Peyer's patch (tissue), 4 donors: Measurements from ENCODE around the gene S100A3. TPM values are rescaled to one million over a fixed set of nuclear protein-coding genes. Genes with fewer than 3 reads are reported as not detected.
A peak's percentile ranks its signal among the peaks of the same experiment; 100 is the strongest.

ENCODE experiments used
- DNase-seq, 3 donors: peaks; one replicate each; pipeline ENCODE4 v3.0.0-alpha.2; 2017 to 2019
- H3K27ac ChIP-seq, 4 donors: fragments of 200-600 bp; sonication (generic); one replicate each; pipeline ENCODE4 v1.5.1; 2016 to 2019
- H3K27me3 ChIP-seq, 2 donors: fragments of 200-600 bp; sonication (generic); one replicate each; pipeline ENCODE4 v1.5.1; 2019
- H3K36me3 ChIP-seq, 3 donors: fragments of 200-600 bp; sonication (generic); one replicate each; pipeline ENCODE4 v1.5.1; 2016 to 2019
- H3K4me1 ChIP-seq, 4 donors: fragments of 200-600 bp; sonication (generic); one replicate each; pipeline ENCODE4 v1.5.1; 2016 to 2019
- H3K4me3 ChIP-seq, 4 donors: fragments of 200-600 bp; sonication (generic); 1 replicate in 3 of 4; 2 replicates in 1 of 4; pipeline ENCODE4 v1.5.1; 2016 to 2019; ENCODE audit warnings: mild to moderate bottlenecking in 1 of 4
- H3K9me3 ChIP-seq, 4 donors: fragments of 200-600 bp; sonication (generic); one replicate each; pipeline ENCODE4 v1.5.1; 2016 to 2019; ENCODE audit warnings: mild to moderate bottlenecking in 1 of 4
- POLR2A ChIP-seq, 2 donors: fragments of 450-650 bp; IDR thresholded peaks; one replicate each; pipeline ENCODE4 v1.5.1; 2017; ENCODE audit warnings: antibody characterized with exemption in 2 of 2, mild to moderate bottlenecking in 2 of 2, moderate library complexity in 2 of 2
- total RNA-seq, 4 donors: library from RNA; depleted of rRNA; stranded (reverse); fragments of >200 nt; gene quantifications; one replicate each; pipeline ENCODE4 v1.1.0, GENCODE V29; 2016
- TF ChIP-seq, protein P1 (sequence below), 6 experiments: fragments of 450-650 bp in 4 of 6; fragments of 200-600 bp in 2 of 6; sonication (generic) in 1 of 6; IDR thresholded peaks; one replicate each; pipeline ENCODE4 v1.5.1; 2017 to 2019; ENCODE audit warnings: antibody characterized with exemption in 6 of 6, mild to moderate bottlenecking in 3 of 6, moderate library complexity in 1 of 6

S100A3 gene
- total RNA-seq, 4 donors from 2014 or later, result not detected

DNA sequence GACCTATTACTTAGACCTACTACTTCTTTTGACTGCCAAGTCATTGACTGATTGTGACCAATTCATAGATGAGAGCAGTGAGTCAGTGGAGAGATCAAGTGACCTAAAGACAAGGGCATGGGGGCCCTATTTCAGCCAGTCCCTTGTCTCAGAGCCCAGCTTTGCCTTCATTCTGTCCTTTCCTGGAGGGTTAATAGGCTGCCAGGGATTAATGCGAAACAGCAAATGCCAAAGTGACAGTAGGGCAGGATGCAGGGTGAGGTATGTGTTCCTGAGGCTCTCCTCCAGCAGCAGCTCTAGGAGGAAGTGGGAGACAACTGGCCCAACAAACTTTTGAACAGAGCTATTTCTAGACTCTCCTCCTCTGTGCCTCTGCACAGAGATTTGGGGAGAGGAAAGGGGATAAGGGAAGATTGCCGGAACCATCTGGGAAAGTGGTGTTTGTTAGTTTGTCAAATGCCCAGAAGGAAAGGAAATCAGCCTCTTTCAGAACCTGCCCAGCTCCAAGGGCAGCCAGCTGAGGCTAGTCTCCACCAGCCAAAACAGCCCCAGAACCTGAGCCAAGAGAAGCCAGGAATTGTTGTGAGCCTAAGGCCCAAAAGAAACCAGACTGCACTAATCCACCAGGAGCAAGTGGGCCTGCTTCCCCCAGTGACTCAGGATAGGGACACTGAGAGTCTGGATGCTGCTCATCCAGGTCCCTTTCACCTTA lies 4.9 kb upstream of the S100A3 start:
- Histone ChIP-seq H3K36me3 (no peaks in the 10 kb centered on the region), H3K4me3 (no peak overlapping the region), H3K9me3 (no peaks in the 10 kb centered on the region), H3K27me3 (no peaks in the 10 kb centered on the region), H3K4me1 (peaks cover 0 to 11% (median 3%) of the 10 kb centered on the region in 4 donors), H3K27ac (peak overlapping the region in 1 of 4 donors; percentile 31)
- DNase-seq, result peak in 1 of 3 donors; percentile 14
- TF ChIP-seq POLR2A (IDR thresholded peaks at IDR 0.05), result no peak
- TF ChIP-seq, protein P1, sequence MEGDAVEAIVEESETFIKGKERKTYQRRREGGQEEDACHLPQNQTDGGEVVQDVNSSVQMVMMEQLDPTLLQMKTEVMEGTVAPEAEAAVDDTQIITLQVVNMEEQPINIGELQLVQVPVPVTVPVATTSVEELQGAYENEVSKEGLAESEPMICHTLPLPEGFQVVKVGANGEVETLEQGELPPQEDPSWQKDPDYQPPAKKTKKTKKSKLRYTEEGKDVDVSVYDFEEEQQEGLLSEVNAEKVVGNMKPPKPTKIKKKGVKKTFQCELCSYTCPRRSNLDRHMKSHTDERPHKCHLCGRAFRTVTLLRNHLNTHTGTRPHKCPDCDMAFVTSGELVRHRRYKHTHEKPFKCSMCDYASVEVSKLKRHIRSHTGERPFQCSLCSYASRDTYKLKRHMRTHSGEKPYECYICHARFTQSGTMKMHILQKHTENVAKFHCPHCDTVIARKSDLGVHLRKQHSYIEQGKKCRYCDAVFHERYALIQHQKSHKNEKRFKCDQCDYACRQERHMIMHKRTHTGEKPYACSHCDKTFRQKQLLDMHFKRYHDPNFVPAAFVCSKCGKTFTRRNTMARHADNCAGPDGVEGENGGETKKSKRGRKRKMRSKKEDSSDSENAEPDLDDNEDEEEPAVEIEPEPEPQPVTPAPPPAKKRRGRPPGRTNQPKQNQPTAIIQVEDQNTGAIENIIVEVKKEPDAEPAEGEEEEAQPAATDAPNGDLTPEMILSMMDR (IDR thresholded peaks at IDR 0.05), result no peak

DNA sequence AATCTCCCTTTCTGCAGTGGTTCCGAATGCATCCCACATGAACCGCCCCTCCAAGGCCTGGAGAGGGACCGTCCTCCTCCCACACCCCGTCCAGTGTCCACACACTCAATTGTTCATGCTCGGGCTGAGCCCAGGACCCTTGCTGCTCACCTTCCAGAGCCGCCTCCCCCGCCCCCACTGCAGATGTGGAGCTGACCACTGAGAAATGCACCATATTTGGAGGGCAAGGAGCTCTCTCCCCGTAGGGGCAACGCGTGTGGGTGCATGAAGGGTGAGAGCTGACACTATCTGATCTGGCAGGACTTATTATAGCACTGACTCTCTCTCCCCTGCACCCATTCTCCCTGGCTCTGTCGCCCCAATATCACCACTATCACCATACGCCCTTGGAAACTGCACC lies 4.0 kb upstream of the S100A3 start:
- Histone ChIP-seq H3K27me3 (no peaks in the 10 kb centered on the region), H3K4me1 (peaks cover 0 to 19% (median 4%) of the 10 kb centered on the region in 4 donors), H3K9me3 (no peaks in the 10 kb centered on the region), H3K4me3 (no peak overlapping the region), H3K27ac (no peak overlapping the region), H3K36me3 (no peaks in the 10 kb centered on the region)
- TF ChIP-seq, protein P1 (IDR thresholded peaks at IDR 0.05), result no peak
- TF ChIP-seq POLR2A (IDR thresholded peaks at IDR 0.05), result no peak
- DNase-seq, result peak in 1 of 3 donors; percentile 37

DNA sequence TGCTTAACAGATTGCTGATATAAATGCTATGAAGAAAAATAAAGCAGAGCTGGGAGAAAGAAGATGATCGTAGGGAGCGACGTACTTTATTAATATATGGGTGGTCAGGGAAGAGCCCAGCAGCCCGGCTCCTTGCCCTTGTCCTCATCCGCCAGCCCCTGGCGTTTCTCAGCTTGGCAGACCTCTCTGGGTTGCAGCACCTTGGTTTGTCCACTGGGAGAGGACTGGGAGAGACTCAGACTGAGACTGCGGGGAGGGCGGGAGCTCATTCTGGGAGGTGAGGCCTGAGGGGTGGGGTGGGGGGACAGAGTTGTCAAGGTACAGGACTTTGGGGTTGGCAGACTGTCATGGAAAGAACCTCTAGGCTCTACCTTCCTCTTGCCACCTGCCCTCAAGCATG lies 3.3 kb upstream of the S100A3 start:
- DNase-seq, result peak in 1 of 3 donors; percentile 37
- Histone ChIP-seq H3K36me3 (no peaks in the 10 kb centered on the region), H3K27me3 (no peaks in the 10 kb centered on the region), H3K4me1 (peaks cover 0 to 19% (median 4%) of the 10 kb centered on the region in 4 donors), H3K9me3 (no peaks in the 10 kb centered on the region), H3K4me3 (no peak overlapping the region), H3K27ac (no peak overlapping the region)
- TF ChIP-seq, protein P1 (IDR thresholded peaks at IDR 0.05), result no peak
- no peak for TF ChIP-seq POLR2A (IDR thresholded peaks at IDR 0.05)

DNA sequence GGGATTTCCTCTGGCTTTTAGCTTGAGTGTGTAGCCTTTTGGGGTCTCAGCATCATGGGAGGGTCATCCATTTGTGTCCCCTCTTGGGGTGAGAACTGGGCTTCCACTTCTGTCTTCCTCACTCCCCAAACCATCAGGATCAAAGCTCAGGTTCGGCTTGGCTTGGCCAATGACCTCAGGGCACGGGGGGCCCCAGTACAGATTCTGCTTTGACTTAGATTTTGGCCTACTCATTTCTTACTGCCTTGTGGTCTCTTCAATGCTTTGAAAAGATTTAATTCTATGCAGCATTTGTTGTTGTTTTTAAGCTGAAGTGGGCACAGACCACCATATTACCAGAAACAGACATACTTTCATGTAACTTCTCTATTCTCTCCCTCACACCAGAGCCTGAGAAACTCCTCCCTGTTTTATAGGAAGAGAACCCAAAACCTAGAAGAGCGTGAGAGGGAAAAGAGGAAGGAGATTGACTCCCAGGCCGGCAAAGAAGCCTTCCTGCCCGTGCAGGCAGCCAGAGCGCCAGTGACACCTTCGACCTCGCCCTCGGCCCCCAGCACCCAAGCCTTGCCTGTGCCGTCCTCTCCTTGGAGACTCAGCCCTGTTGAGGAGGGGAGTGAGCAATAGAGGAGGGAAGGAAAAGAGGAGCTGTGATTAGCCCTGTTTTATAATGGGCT lies 1.9 kb upstream of the S100A3 start:
- DNase-seq, result peak in 1 of 3 donors; percentile 34
- Histone ChIP-seq H3K27me3 (no peaks in the 10 kb centered on the region), H3K27ac (no peak overlapping the region), H3K4me1 (peaks cover under 1 to 25% (median 8%) of the 10 kb centered on the region in 4 donors), H3K4me3 (no peak overlapping the region), H3K36me3 (no peaks in the 10 kb centered on the region), H3K9me3 (no peaks in the 10 kb centered on the region)
- TF ChIP-seq POLR2A (IDR thresholded peaks at IDR 0.05), result no peak

DNA sequence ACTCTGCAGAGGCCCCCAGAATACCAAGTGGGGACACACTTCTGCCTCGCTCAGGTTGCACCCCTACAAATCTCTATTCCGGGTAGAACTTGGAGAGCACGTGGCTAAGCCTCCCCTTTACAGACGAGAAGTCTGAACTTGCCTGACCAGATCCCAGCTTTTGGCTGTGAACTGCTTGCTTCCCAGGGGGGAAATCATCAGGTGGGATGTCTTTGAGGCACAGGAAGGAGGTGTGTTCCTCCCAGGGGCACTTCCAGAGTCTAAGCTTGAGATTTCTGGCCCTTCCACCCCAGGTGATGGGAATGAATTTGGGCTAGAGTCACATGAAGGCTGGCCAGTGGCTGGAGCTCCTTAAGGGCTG lies 1.3 kb upstream of the S100A3 start:
- H3K36me3 ChIP-seq, result no peaks in the 10 kb centered on the region
- no peaks in the 10 kb centered on the region for H3K27me3 ChIP-seq
- H3K4me1 ChIP-seq, result peaks cover 4 to 31% (median 12%) of the 10 kb centered on the region in 4 donors
- no peak overlapping the region for H3K27ac ChIP-seq
- TF ChIP-seq POLR2A (IDR thresholded peaks at IDR 0.05), result no peak
- TF ChIP-seq, protein P1 (IDR thresholded peaks at IDR 0.05), result no peak
- no peaks in the 10 kb centered on the region for H3K9me3 ChIP-seq
- peak in 1 of 3 donors; percentile 10 for DNase-seq
- no peak overlapping the region for H3K4me3 ChIP-seq

DNA sequence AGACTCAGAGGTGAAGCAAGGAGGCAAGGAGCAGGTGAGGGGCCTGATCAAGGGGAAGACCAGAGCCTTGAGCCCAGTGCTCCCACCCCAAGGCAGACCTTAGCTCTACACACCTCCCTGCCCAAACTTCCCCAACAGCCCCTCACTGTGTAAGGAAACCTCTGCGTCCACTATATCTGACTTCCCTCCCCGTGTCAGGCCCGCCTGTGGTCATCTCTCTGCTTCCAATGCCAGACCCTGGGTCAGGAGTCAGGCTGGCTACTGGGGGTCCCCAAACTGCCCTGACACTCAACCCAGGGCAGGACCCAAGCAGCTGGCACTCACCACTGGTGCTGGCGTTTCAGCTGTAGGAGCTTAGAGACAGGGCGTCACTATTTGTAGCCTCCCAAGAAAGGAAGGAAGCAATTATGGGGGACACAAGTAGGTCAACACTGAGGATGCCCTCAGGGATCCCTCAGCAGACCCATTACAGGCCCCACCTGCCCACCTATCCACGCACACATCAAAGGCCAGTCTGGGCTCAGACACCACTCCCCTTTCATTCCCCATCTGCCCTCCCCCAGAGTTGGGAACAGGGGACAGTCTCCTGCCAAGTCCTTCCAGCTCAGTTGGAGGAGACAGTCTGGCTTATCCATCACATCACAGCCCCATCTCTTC lies 811 bp upstream of the S100A3 start:
- peak in 1 of 3 donors; percentile 31 for DNase-seq
- Histone ChIP-seq H3K4me1 (peaks cover 4 to 35% (median 13%) of the 10 kb centered on the region in 4 donors), H3K36me3 (no peaks in the 10 kb centered on the region), H3K27ac (peak overlapping the region in 1 of 4 donors; percentile 52), H3K27me3 (no peaks in the 10 kb centered on the region), H3K9me3 (no peaks in the 10 kb centered on the region), H3K4me3 (no peak overlapping the region)
- no peak for TF ChIP-seq POLR2A (IDR thresholded peaks at IDR 0.05)
- TF ChIP-seq, protein P1 (IDR thresholded peaks at IDR 0.05), result no peak
